H1 (cell line): ENCODE measurements around the gene MYO5A. TPM values are rescaled to one million over a fixed set of nuclear protein-coding genes. Genes with fewer than 3 reads are reported as not detected.

Experiments
- CTCF ChIA-PET: fragments of 300-600 bp; sonication (Branson Sonifier 250); formaldehyde crosslinking; loops from one replicate; lab custom pipeline; 2021; ENCODE audit not compliant: partially characterized antibody; lab: Charles Lee
- POLR2A ChIA-PET: fragments of 300-600 bp; sonication (Branson Sonifier 250); formaldehyde crosslinking; loops from one replicate; lab custom pipeline; 2021; ENCODE audit warnings: inconsistent platforms; ENCODE audit not compliant: partially characterized antibody; lab: Charles Lee
- DNase-seq, 2 experiments: peaks; one replicate each; pipeline versions ENCODE4 v3.0.0 to v3.0.0-alpha.2; 2010 to 2022; ENCODE audit warnings: low spot score in 2 of 2, low read depth in 1 of 2, mixed read lengths in 1 of 2
- FAIRE-seq: peaks from 2 replicates; lab custom pipeline; 2011; peaks lifted over from hg19 to GRCh38; lab: Jason Lieb, UNC
- H2AFZ ChIP-seq: 2 replicates; pipeline ENCODE4 v1.8.1; 2012; ENCODE audit warnings: low read length, inconsistent platforms
- H2AK5ac ChIP-seq: 2 replicates; pipeline ENCODE4 v1.6.1; 2013; ENCODE audit warnings: low read depth, low read length
- H2BK120ac ChIP-seq: replicated peaks from 2 replicates; pipeline ENCODE3; 2013; ENCODE audit warnings: low read depth, low read length, inconsistent platforms
- H2BK12ac ChIP-seq: 2 replicates; pipeline ENCODE4 v1.6.1; 2013; ENCODE audit warnings: low read depth, low read length
- H2BK15ac ChIP-seq: 2 replicates; pipeline ENCODE4 v1.6.1; 2013; ENCODE audit warnings: low read length
- H2BK20ac ChIP-seq: 2 replicates; pipeline ENCODE4 v1.6.1; 2013; ENCODE audit warnings: low read length
- H2BK5ac ChIP-seq: 2 replicates; pipeline ENCODE4 v1.6.1; 2013; ENCODE audit warnings: low read depth, low read length
- H3K14ac ChIP-seq: 2 replicates; pipeline ENCODE4 v1.6.1; 2013; ENCODE audit warnings: inconsistent platforms; ENCODE audit not compliant: insufficient read length
- H3K18ac ChIP-seq: 2 replicates; pipeline ENCODE4 v1.6.1; 2013; ENCODE audit warnings: low read length; ENCODE audit errors: extremely low read depth
- H3K23ac ChIP-seq: 2 replicates; pipeline ENCODE4 v1.6.1; 2013; ENCODE audit warnings: inconsistent platforms; ENCODE audit not compliant: insufficient read length
- H3K23me2 ChIP-seq: 2 replicates; pipeline ENCODE4 v1.6.1; 2013; ENCODE audit warnings: low read depth, low read length
- H3K27ac ChIP-seq: 2 replicates; pipeline ENCODE4 v1.6.1; 2011; ENCODE audit warnings: low read depth, low read length, inconsistent platforms
- H3K27me3 ChIP-seq, 4 experiments: replicated peaks in 1 of 4; 1 replicate in 1 of 4; 2 replicates in 3 of 4; pipeline versions ENCODE4 v1.6.1 to v1.8.1; 2011 to 2013; ENCODE audit warnings: low read length in 3 of 4, mild to moderate bottlenecking in 3 of 4, inconsistent platforms in 2 of 4, mixed read lengths in 2 of 4, moderate library complexity in 1 of 4; ENCODE audit not compliant: control insufficient read depth in 3 of 4, insufficient read depth in 3 of 4; ENCODE audit errors: extremely low read depth in 1 of 4
- H3K36me3 ChIP-seq, 4 experiments: 2 replicates each; pipeline versions ENCODE4 v1.6.1 to v1.8.1; 2011 to 2013; ENCODE audit warnings: mild to moderate bottlenecking in 4 of 4, low read length in 3 of 4, moderate library complexity in 2 of 4, control low read depth in 1 of 4, inconsistent platforms in 1 of 4; ENCODE audit not compliant: insufficient read depth in 4 of 4, control insufficient read depth in 2 of 4
- H3K4ac ChIP-seq: replicated peaks from 2 replicates; pipeline ENCODE3; 2013; ENCODE audit warnings: low read length, low read depth, mixed read lengths, inconsistent platforms; ENCODE audit not compliant: insufficient read length
- H3K4me1 ChIP-seq, 4 experiments: replicated peaks in 1 of 4; 1 replicate in 1 of 4; 2 replicates in 3 of 4; pipeline versions ENCODE4 v1.6.1 to v1.8.1; 2011 to 2013; ENCODE audit warnings: low read length in 3 of 4, inconsistent platforms in 2 of 4, mixed read lengths in 1 of 4; ENCODE audit not compliant: insufficient read depth in 4 of 4, control insufficient read depth in 3 of 4
- H3K4me2 ChIP-seq, 2 experiments: 2 replicates each; pipeline versions ENCODE4 v1.6.1 to v1.8.1; 2011 to 2013; ENCODE audit warnings: low read depth in 2 of 2, low read length in 2 of 2, control low read depth in 1 of 2, inconsistent platforms in 1 of 2, mild to moderate bottlenecking in 1 of 2; ENCODE audit not compliant: insufficient read depth in 1 of 2
- H3K4me3 ChIP-seq, 4 experiments: fragments of 200-600, 300-600 bp in 1 of 4; sonication (generic), shearing (Covaris generic), sonication (Bioruptor Twin) in 1 of 4; 2 replicates each; pipeline versions ENCODE4 v1.5.1 to v1.8.1; 2011 to 2016; ENCODE audit warnings: low read length in 4 of 4, low read depth in 3 of 4, control low read depth in 2 of 4, inconsistent platforms in 2 of 4, mild to moderate bottlenecking in 2 of 4, mixed read lengths in 1 of 4, moderate library complexity in 1 of 4; ENCODE audit not compliant: insufficient read depth in 2 of 4; ENCODE audit errors: extremely low read depth in 1 of 4
- H3K56ac ChIP-seq: replicated peaks from 2 replicates; pipeline ENCODE3; 2013; ENCODE audit warnings: low read depth, mild to moderate bottlenecking, mixed read lengths, low read length, inconsistent platforms; ENCODE audit not compliant: insufficient read length
- H3K79me1 ChIP-seq: 2 replicates; pipeline ENCODE4 v1.6.1; 2013; ENCODE audit warnings: low read depth, low read length, control low read depth
- H3K79me2 ChIP-seq, 2 experiments: 2 replicates each; pipeline versions ENCODE4 v1.6.1 to v1.8.1; 2012 to 2013; ENCODE audit warnings: low read length in 2 of 2, mild to moderate bottlenecking in 2 of 2, inconsistent platforms in 1 of 2; ENCODE audit not compliant: insufficient read depth in 2 of 2, control insufficient read depth in 1 of 2
- H3K9ac ChIP-seq, 4 experiments: replicated peaks in 1 of 4; 1 replicate in 1 of 4; 2 replicates in 3 of 4; pipeline versions ENCODE4 v1.6.1 to v1.8.1; 2011 to 2013; ENCODE audit warnings: low read depth in 3 of 4, low read length in 3 of 4, control low read depth in 2 of 4, mild to moderate bottlenecking in 2 of 4, moderate library complexity in 2 of 4, inconsistent platforms in 1 of 4; ENCODE audit errors: extremely low read depth in 1 of 4
- H3K9me3 ChIP-seq, 2 experiments: 2 replicates each; pipeline versions ENCODE4 v1.6.1 to v1.8.1; 2012 to 2013; ENCODE audit warnings: mild to moderate bottlenecking in 2 of 2, moderate library complexity in 2 of 2, control low read depth in 1 of 2, inconsistent platforms in 1 of 2, low read depth in 1 of 2, low read length in 1 of 2, mixed read lengths in 1 of 2; ENCODE audit not compliant: insufficient read depth in 2 of 2
- H4K20me1 ChIP-seq, 2 experiments: replicated peaks in 1 of 2; 2 replicates each; pipeline versions ENCODE3 to v1.8.1; 2011 to 2013; ENCODE audit warnings: inconsistent platforms in 2 of 2, low read length in 2 of 2, mild to moderate bottlenecking in 1 of 2; ENCODE audit not compliant: insufficient read depth in 2 of 2, control insufficient read depth in 1 of 2
- H4K5ac ChIP-seq: 2 replicates; pipeline ENCODE4 v1.6.1; 2013; ENCODE audit warnings: low read length, low read depth, mixed read lengths, inconsistent platforms; ENCODE audit not compliant: insufficient read length
- H4K8ac ChIP-seq: 2 replicates; pipeline ENCODE4 v1.8.0; 2013; ENCODE audit warnings: mild to moderate bottlenecking, moderate library complexity, low read length, inconsistent platforms; ENCODE audit not compliant: insufficient read depth; ENCODE audit errors: extremely low read depth
- H4K91ac ChIP-seq: replicated peaks from 2 replicates; pipeline ENCODE3; 2013; ENCODE audit warnings: low read length, mixed read lengths, inconsistent platforms; ENCODE audit not compliant: insufficient read length
- BRCA1 ChIP-seq: IDR thresholded peaks from 2 replicates; pipeline ENCODE4 v1.6.1; 2012; ENCODE audit warnings: low read depth, low read length, improper control_type of control experiment
- CBX8 ChIP-seq: fragments of 300-800, 300-1000 bp; sonication (generic); IDR thresholded peaks from 2 replicates; pipeline ENCODE4 v1.7.1; 2016; ENCODE audit warnings: low read depth, low read length, borderline replicate concordance
- CHD2 ChIP-seq: IDR thresholded peaks from 2 replicates; pipeline ENCODE4 v1.6.1; 2012; ENCODE audit warnings: low read length, improper control_type of control experiment
- CTBP2 ChIP-seq: IDR thresholded peaks from 2 replicates; pipeline ENCODE4 v1.7.0; 2011; ENCODE audit warnings: borderline replicate concordance, mild to moderate bottlenecking, moderate library complexity, mixed read lengths, low read length; ENCODE audit not compliant: insufficient read depth, insufficient read length
- FOSL1 ChIP-seq: IDR thresholded peaks from 2 replicates; pipeline ENCODE4 v1.6.1; 2011; ENCODE audit warnings: mild to moderate bottlenecking, low read depth, low read length, moderate library complexity; ENCODE audit not compliant: insufficient read depth
- KDM1A ChIP-seq: fragments of 200-600, 300-600 bp; sonication (generic); IDR thresholded peaks from 2 replicates; pipeline ENCODE4 v1.7.1; 2016; ENCODE audit warnings: mild to moderate bottlenecking, low read length, borderline replicate concordance
- POU5F1 ChIP-seq: IDR thresholded peaks from 2 replicates; pipeline ENCODE4 v1.6.1; 2011; ENCODE audit warnings: low read depth, mild to moderate bottlenecking, low read length, moderate library complexity
- SRF ChIP-seq: IDR thresholded peaks from 2 replicates; pipeline ENCODE4 v1.6.1; 2011; ENCODE audit warnings: mild to moderate bottlenecking, low read depth, low read length, moderate library complexity
- SUZ12 ChIP-seq: fragments of 200-600 bp; sonication (generic); IDR thresholded peaks from 2 replicates; pipeline ENCODE4 v1.6.1; 2012; ENCODE audit warnings: mild to moderate bottlenecking, inconsistent platforms, low read length, moderate library complexity, mixed read lengths
- TAF1 ChIP-seq: IDR thresholded peaks from 2 replicates; pipeline ENCODE4 v1.6.1; 2011; ENCODE audit warnings: mild to moderate bottlenecking, low read depth, low read length
- TBP ChIP-seq: IDR thresholded peaks from 2 replicates; pipeline ENCODE4 v1.6.1; 2011; ENCODE audit warnings: low read depth, low read length, improper control_type of control experiment
- TEAD4 ChIP-seq: IDR thresholded peaks from 2 replicates; pipeline ENCODE4 v1.6.1; 2012; ENCODE audit warnings: low read depth, low read length, inconsistent platforms, mixed read lengths
- WGBS, 2 experiments: shearing (Covaris generic) in 1 of 2; methylation state at CpG; one replicate each; pipeline versions ENCODE4 v1.1.6 to v1.1.7; 2013 to 2015; ENCODE audit warnings: low lambda C conversion rate in 2 of 2, mixed read lengths in 2 of 2, inconsistent platforms in 1 of 2, low coverage in 1 of 2, missing lambda C conversion rate in 1 of 2; ENCODE audit not compliant: insufficient replicate concordance in 2 of 2, insufficient coverage in 1 of 2, insufficient read length in 1 of 2; ENCODE audit errors: extremely low coverage in 1 of 2, missing lambda C conversion rate in 1 of 2; 5-methylcytosine and 5-hydroxymethylcytosine counted together
- polyA plus RNA-seq, 7 experiments: library from polyadenylated mRNA; depleted of rRNA in 3 of 7; stranded (reverse) in 5 of 7; unstranded in 2 of 7; fragments of >200 nt in 5 of 7; fragments of 200-250 nt in 2 of 7; gene quantifications; 1 replicate in 5 of 7; 2 replicates in 1 of 7; 4 replicates in 1 of 7; pipeline versions ENCODE4 v1.2.1 to v1.2.3, GENCODE V29; 2011 to 2013; ENCODE audit warnings: missing spikeins in 2 of 7, mixed read lengths in 2 of 7
- total RNA-seq: library from RNA; stranded (reverse); fragmentation: NEBNext Ultra II Directional; extraction: Animal tissue kit (Norgen Biotek cat#: 25700); gene quantifications from 2 replicates; pipeline ENCODE4 v1.2.1, GENCODE V29; 2021

The MYO5A gene
- total and polyA plus RNA-seq, 2 of the 8 experiments (the other 6 are each of a cell fraction or from before 2014, with no cell fraction given), result 11.4 to 24.7 TPM

DNA sequence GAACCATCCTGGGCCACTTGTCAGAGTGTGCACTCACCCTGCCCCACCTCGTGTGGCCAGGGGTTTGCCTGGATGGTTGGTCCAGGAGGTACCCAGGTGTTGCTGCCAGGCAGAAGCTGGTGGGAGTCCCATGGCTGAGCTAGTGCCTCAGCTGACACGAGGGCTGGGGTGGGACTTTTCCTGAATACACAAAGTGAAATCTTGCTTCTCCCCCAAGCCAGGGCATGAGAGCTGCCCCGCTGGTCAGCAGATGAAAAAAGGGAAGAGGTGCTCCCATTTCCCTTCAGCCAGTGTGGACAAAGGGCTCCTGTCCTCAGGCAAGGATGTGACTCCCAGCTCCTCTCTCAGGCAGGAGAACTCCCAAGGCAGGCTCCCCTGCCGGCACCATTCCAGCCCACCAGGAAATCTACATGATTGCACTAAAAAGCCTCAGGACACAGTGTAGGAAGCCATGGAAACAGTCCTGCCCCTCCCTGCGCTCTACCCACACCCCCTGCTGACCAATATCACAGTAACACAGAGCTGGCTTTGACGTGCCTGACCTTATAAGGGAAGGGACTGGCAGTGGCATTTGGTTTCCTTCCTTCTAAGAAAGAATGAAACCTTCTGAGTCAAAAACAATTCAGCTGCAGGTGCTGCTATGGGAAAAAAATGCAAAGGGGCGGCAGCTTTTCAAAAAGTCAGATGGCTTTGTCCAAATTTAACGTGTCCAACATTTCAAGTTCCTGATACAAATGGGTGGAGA is 267.0 kb downstream of the MYO5A start:
- H2AK5ac ChIP-seq, result peak overlapping the region; percentile 76
- H2BK20ac ChIP-seq, result peak overlapping the region; percentile 96
- H4K8ac ChIP-seq, result no peak overlapping the region; the same call in 1 of the 2 replicates
- H4K20me1 ChIP-seq, result no peaks in the 10 kb centered on the region
- peak overlapping the region; percentile 93 for H3K18ac ChIP-seq
- peak overlapping the region; percentile 17 for H3K4ac ChIP-seq
- H3K79me2 ChIP-seq, result no peaks in the 10 kb centered on the region
- no peaks in the 10 kb centered on the region for H3K23me2 ChIP-seq
- ChIA-PET CTCF (interaction anchor here (0.6 to 2.4 kb wide), 8 partner anchors 16 to 552 kb away, joined by 3 to 7 read pairs (median 3); no protein-coding TSS in a partner anchor), POLR2A (interaction anchor here (0.6 to 2.2 kb wide), 12 partner anchors 16 to 486 kb away, joined by 3 to 8 read pairs (median 6); partner anchors contain the start of gene MYO5C)
- H4K91ac ChIP-seq, result peak overlapping the region; percentile 92
- H2BK5ac ChIP-seq, result peak overlapping the region; percentile 95
- peak overlapping the region; percentile 93 for H2BK15ac ChIP-seq
- peak overlapping the region; percentile 95 for H3K27ac ChIP-seq
- no peaks in the 10 kb centered on the region for H3K27me3 ChIP-seq
- H2AFZ ChIP-seq, result no peak overlapping the region
- FAIRE-seq (peak; percentile 96), DNase-seq (peak; percentile 70 to 93)
- no peak overlapping the region for H3K23ac ChIP-seq
- peak overlapping the region in 2 of 4 experiments; percentile 12 to 27; a peak in 1 of 8 replicates for H3K4me3 ChIP-seq
- peak overlapping the region; percentile 99 for H2BK12ac ChIP-seq
- H3K9ac ChIP-seq, result peak overlapping the region in 3 of 4 experiments; percentile 6 to 55 (median 55); a peak in 5 of 7 replicates
- peak overlapping the region; percentile 24 for H4K5ac ChIP-seq
- H3K9me3 ChIP-seq, result no peaks in the 10 kb centered on the region
- peaks cover 1% of the 10 kb centered on the region; the same call in 1 of the 2 replicates for H3K79me1 ChIP-seq
- H3K56ac ChIP-seq, result no peak overlapping the region
- H3K4me1 ChIP-seq, result peaks cover 19 to 32% (median 23%) of the 10 kb centered on the region in 4 experiments
- H3K4me2 ChIP-seq, result peak overlapping the region; percentile 26 to 48
- H2BK120ac ChIP-seq, result peak overlapping the region; percentile 86
- no peak overlapping the region for H3K14ac ChIP-seq
- 17% methylated on average over 8 of the region's 8 CpGs; no CpG with 5 or more reads in 1 of the 2 experiments for WGBS, 2 experiments
- peaks cover 0 to 20% (median 3%) of the 10 kb centered on the region in 4 experiments; a peak in 5 of 8 replicates for H3K36me3 ChIP-seq
- TF ChIP-seq BRCA1 (no peak), CTBP2 (no peak), SUZ12 (no peak), CBX8 (no peak), TBP (peak; percentile 12; the same call in 1 of the 2 replicates), CHD2 (peak; percentile 46; the same call in 1 of the 2 replicates), FOSL1 (no peak), KDM1A (no peak), POU5F1 (no peak), TAF1 (peak; percentile 41; the same call in 1 of the 2 replicates), SRF (peak; percentile 99), TEAD4 (no peak)
